ENCODE measurements around the gene NSRP1.
"Not testable (repeated sequence)": the region's sequence is repeated elsewhere in the genome, so short reads cannot be mapped to it uniquely, and the experiment has no call there.

NSRP1 gene

DNA sequence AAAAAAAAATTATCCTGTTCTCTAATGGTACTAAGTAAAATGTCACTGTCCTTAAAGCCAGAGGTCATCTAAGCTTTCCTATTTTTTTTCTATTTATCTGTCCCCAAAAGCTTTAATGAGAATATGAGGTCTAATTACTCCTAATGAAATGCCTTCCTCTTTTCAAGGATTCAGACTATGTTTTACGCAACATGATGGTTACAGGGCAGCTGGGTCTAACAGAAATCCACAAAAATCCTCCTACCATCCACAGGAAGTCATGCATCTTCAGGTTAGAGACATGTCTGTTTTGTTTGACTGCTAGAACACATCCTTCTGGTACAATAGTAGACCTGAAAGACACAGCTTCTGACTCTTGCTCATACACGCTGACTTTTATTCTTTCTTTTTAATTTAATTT, 29.7 kb upstream of the NSRP1 start:
- H3K4me3 ChIP-seq (ENCODE audit: low read depth, low read length) = no peak overlapping the region
- DNase-seq (ENCODE audit: low read depth) = no peak
- TF ChIP-seq CTCF (IDR thresholded peaks at IDR 0.05; ENCODE audit: insufficient read depth, low read depth, low read length, missing control alignments) = no peak

DNA sequence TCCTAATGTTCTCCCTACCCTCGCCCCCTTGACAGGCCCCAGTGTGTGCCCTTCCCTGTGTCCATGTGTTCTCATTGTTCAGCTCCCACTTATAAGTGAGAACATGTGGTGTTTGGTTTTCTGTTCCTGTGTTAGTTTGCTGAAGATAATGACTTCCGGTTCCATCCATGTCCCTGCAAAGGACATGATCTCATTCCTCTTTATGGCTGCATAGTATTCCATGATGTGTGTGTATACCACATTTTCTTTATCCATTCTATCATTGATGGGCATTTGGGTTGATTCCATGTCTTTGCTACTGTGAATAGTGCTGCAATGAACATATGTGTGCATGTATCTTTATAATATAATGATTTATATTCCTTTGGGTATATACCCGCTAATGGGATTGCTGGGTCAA, 29.2 kb upstream of the NSRP1 start:
- DNase-seq (ENCODE audit: low read depth); H3K4me3 ChIP-seq (ENCODE audit: low read depth, low read length): not testable (repeated sequence)

DNA sequence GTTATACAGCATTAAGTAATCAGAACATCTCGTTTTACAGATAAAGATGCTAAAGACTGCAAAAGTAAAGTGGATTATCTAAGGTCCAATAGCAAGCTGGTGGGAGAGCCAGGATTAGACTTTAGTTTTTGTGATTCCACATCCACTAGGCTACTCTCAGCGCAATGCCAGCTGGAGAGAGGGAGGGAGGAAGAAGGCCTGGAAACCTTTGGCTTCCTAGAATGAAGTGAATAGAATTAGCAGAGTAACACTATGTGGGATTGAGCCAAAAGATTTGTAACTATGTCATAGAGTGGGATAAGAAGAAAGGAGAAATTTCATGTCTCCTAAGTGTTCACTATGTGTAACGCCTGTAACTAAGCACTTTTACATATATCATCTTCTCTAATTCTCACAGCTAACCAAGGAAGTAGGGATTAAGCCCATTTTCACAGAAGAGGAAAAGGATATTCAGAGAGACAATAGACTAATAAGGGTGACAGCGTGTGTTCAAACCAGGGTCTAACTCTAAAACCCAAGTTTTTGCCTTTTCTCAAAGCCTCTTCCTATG, 25.4 kb upstream of the NSRP1 start:
- no peak for TF ChIP-seq CTCF (IDR thresholded peaks at IDR 0.05; ENCODE audit: insufficient read depth, low read depth, low read length, missing control alignments)
- no peak overlapping the region for H3K4me3 ChIP-seq (ENCODE audit: low read depth, low read length)
- no peak for DNase-seq (ENCODE audit: low read depth)

DNA sequence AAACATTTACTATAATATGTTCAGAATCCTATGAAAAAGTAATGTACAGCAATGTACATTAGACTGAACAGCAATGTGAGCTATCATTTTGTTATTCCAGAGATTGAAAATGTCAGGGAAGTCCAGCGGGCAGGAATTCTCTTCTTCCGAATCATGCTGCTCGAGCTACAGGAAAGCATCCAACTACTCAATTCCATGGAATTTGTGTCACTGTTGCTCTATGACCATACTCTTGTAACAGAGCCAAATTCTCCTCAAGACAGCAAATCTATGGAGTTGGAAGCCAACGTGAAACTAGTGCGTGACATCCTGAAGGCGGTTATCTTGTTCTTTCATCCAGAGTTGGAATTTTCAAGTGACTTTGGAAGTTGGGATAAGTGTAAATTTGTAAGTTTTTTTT, 24.8 kb upstream of the NSRP1 start:
- DNase-seq (ENCODE audit: low read depth) = no peak
- TF ChIP-seq CTCF (IDR thresholded peaks at IDR 0.05; ENCODE audit: insufficient read depth, low read depth, low read length, missing control alignments) = no peak
- H3K4me3 ChIP-seq (ENCODE audit: low read depth, low read length) = no peak overlapping the region

GRCh38 chr17:30092886-30093285, 23.7 kb upstream of the NSRP1 start:
- no peak for TF ChIP-seq CTCF (IDR thresholded peaks at IDR 0.05; ENCODE audit: insufficient read depth, low read depth, low read length, missing control alignments)
- no peak overlapping the region for H3K4me3 ChIP-seq (ENCODE audit: low read depth, low read length)
- DNase-seq (ENCODE audit: low read depth) = no peak

DNA sequence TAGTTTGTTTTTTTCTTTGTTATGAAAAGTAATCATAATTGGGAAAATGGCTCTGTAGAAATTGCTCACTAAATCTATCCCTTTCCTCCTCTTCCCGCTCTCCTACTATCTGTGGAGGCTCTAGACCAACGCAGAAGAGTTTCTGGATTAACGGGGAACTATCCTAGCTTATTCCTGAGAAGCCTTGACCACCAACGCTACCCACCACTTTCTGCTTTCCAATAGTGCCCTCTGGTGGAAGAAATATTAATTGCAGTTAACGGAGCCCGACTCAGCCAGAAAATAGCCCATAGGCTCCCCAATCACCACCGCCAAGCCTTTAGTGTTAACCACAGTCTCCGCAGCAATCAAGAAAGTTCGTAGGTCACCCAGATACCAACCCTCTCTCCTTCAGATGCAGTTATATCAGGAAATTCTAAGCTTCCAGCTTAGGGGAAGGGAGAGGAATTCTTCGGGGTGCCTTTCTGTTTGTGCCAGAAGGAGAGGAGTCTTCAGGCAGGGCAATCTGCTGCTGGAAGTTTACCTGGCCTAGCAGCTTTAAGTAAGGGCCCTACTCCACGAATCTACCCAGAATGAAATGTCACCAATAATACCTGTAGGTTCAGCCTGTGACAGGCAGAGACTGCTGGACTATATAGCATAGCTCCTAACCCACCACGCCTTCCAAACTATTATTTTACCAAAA, 23.0 kb upstream of the NSRP1 start:
- peak; percentile 63 for TF ChIP-seq CTCF (IDR thresholded peaks at IDR 0.05; ENCODE audit: insufficient read depth, low read depth, low read length, missing control alignments)
- peak; percentile 65 for DNase-seq (ENCODE audit: low read depth)
- no peak overlapping the region for H3K4me3 ChIP-seq (ENCODE audit: low read depth, low read length)

DNA sequence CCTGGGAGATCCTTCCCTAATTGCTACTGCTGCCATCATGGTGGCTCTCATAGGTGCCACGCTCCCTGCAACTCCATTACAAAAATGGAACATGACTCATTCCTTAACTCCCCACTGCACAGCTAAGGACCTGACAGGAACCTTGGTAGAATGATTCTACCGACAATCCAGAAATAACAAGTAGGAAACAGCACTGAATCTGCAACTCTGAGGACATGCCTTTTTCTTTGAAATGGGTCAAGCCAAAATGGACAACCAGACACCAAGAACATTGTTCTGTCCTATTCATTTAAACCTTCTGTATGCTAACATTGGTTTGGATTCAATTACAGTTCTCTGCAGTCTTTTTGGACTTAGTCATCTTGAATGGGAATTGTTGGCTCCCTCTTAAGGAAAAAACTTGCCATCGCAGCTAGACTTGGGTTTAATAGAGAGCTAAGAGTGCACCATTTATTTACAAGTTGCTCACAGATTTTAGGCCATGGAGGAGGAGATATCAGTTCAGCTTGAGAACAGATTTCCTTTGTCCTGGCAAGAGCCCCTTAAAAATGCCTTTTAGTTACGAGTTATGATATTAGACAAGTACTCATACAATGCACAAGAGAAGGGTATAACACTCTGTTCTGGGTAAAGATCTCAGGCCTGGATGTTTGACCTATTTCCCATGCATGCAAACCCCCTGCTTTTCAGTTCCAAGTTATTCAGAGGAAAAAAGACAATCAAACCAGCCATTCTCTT, 20.9 kb upstream of the NSRP1 start:
- TF ChIP-seq CTCF (IDR thresholded peaks at IDR 0.05; ENCODE audit: insufficient read depth, low read depth, low read length, missing control alignments) = peak; percentile 40
- DNase-seq (ENCODE audit: low read depth) = peak; percentile 62
- no peak overlapping the region for H3K4me3 ChIP-seq (ENCODE audit: low read depth, low read length)
